HEK293 (cell line): ENCODE measurements around the gene ANTXR2.

Experiments used
- CTCF ChIA-PET: fragments of 350-600 bp; formaldehyde crosslinking; extraction: SDS; loops from one replicate; lab custom pipeline; 2021; ENCODE audit warnings: antibody characterized with exemption; lab: Yijun Ruan, JAX
- POLR2A ChIA-PET: fragments of 300-600 bp; formaldehyde crosslinking; extraction: SDS; loops from one replicate; lab custom pipeline; 2020; ENCODE audit warnings: antibody characterized with exemption, inconsistent platforms; lab: Yijun Ruan, JAX
- H3K27ac ChIP-seq: fragments of 200-500 bp; sonication (Bioruptor generic); 2 replicates; pipeline ENCODE4 v1.5.1; 2014; ENCODE audit warnings: low read depth, low read length, control low read depth, inconsistent platforms; ENCODE audit errors: extremely low read depth
- H3K36me3 ChIP-seq, 2 experiments: fragments of 200-500 bp in 1 of 2; sonication (Bioruptor generic) in 1 of 2; 1 replicate in 1 of 2; 2 replicates in 1 of 2; pipeline ENCODE4 v1.5.1; 2014 to 2017; ENCODE audit warnings: inconsistent platforms in 2 of 2, low read length in 2 of 2; ENCODE audit not compliant: control insufficient read depth in 2 of 2, insufficient read depth in 1 of 2
- H3K4me1 ChIP-seq: fragments of 200-500 bp; sonication (Bioruptor generic); 2 replicates; pipeline ENCODE4 v1.5.1; 2014; ENCODE audit warnings: mild to moderate bottlenecking, low read length, inconsistent platforms; ENCODE audit not compliant: control insufficient read depth, insufficient read depth
- H3K4me3 ChIP-seq: 2 replicates; pipeline ENCODE4 v1.5.1; 2011; ENCODE audit warnings: low read depth, mild to moderate bottlenecking, control low read depth, low read length, moderate library complexity
- H3K9me3 ChIP-seq: fragments of 200-500 bp; sonication (Bioruptor generic); 2 replicates; pipeline ENCODE4 v1.5.1; 2014; ENCODE audit warnings: low read depth, low read length, inconsistent platforms; ENCODE audit not compliant: control insufficient read depth, insufficient read depth
- KLF16 ChIP-seq: fragments of 450-650 bp; formaldehyde crosslinking; IDR thresholded peaks from 2 replicates; pipeline ENCODE4 v1.5.1; 2017; ENCODE audit warnings: missing biosample characterization, missing genetic modification characterization
- KLF9 ChIP-seq: fragments of 450-650 bp; formaldehyde crosslinking; IDR thresholded peaks from 2 replicates; pipeline ENCODE4 v1.5.1; 2016; ENCODE audit warnings: missing biosample characterization, missing genetic modification characterization, low read depth
- SCRT2 ChIP-seq: fragments of 450-650 bp; formaldehyde crosslinking; IDR thresholded peaks from 2 replicates; pipeline ENCODE4 v1.5.1; 2016; ENCODE audit warnings: missing biosample characterization, missing genetic modification characterization
- SETDB1 ChIP-seq: IDR thresholded peaks from one replicate; pipeline ENCODE4 v1.6.1; 2017; ENCODE audit warnings: mild to moderate bottlenecking, low read length, moderate library complexity, mixed read lengths; ENCODE audit not compliant: insufficient read length
- TRIM28 ChIP-seq: IDR thresholded peaks from 2 replicates; pipeline ENCODE4 v1.6.1; 2011; ENCODE audit warnings: low read length, control low read depth, borderline replicate concordance
- ZBTB48 ChIP-seq: fragments of 450-650 bp; formaldehyde crosslinking; IDR thresholded peaks from 2 replicates; pipeline ENCODE4 v1.5.1; 2016; ENCODE audit warnings: missing biosample characterization, missing genetic modification characterization
- ZNF133 ChIP-seq: fragments of 450-650 bp; formaldehyde crosslinking; IDR thresholded peaks from 2 replicates; pipeline ENCODE4 v1.5.1; 2016; ENCODE audit warnings: missing biosample characterization, missing genetic modification characterization
- ZNF157 ChIP-seq: fragments of 450-650 bp; formaldehyde crosslinking; IDR thresholded peaks from 2 replicates; pipeline ENCODE4 v1.5.1; 2016; ENCODE audit warnings: missing biosample characterization, missing genetic modification characterization
- ZNF239 ChIP-seq: fragments of 450-650 bp; formaldehyde crosslinking; IDR thresholded peaks from 2 replicates; pipeline ENCODE4 v1.5.1; 2016; ENCODE audit warnings: missing biosample characterization, missing genetic modification characterization
- ZNF350 ChIP-seq: fragments of 450-650 bp; formaldehyde crosslinking; IDR thresholded peaks from 2 replicates; pipeline ENCODE4 v1.5.0; 2017; ENCODE audit warnings: missing biosample characterization, mild to moderate bottlenecking, missing genetic modification characterization
- ZNF521 ChIP-seq: fragments of 450-650 bp; formaldehyde crosslinking; IDR thresholded peaks from 2 replicates; pipeline ENCODE4 v1.5.1; 2017; ENCODE audit warnings: missing biosample characterization, mild to moderate bottlenecking, missing genetic modification characterization
- ZNF529 ChIP-seq: fragments of 450-650 bp; formaldehyde crosslinking; IDR thresholded peaks from 2 replicates; pipeline ENCODE4 v1.5.1; 2017; ENCODE audit warnings: missing genetic modification characterization, missing biosample characterization; ENCODE audit not compliant: insufficient replicate concordance
- ZNF654 ChIP-seq: fragments of 450-650 bp; formaldehyde crosslinking; IDR thresholded peaks from 2 replicates; pipeline ENCODE4 v1.5.1; 2016; ENCODE audit warnings: low read depth, missing biosample characterization, missing genetic modification characterization
- ZNF776 ChIP-seq: fragments of 450-650 bp; formaldehyde crosslinking; IDR thresholded peaks from 2 replicates; pipeline ENCODE4 v1.5.0; 2017; ENCODE audit warnings: missing biosample characterization, missing genetic modification characterization, borderline replicate concordance
- TF ChIP-seq, protein P1 (sequence below): fragments of 450-650 bp; formaldehyde crosslinking; IDR thresholded peaks from 2 replicates; pipeline ENCODE4 v1.5.1; 2016; ENCODE audit warnings: missing biosample characterization, missing genetic modification characterization
- TF ChIP-seq, protein P2 (sequence below): fragments of 450-650 bp; formaldehyde crosslinking; conservative IDR thresholded peaks from 2 replicates; pipeline ENCODE4 v1.5.1; 2016; ENCODE audit warnings: low read depth, missing biosample characterization, missing genetic modification characterization

Gene ANTXR2

DNA sequence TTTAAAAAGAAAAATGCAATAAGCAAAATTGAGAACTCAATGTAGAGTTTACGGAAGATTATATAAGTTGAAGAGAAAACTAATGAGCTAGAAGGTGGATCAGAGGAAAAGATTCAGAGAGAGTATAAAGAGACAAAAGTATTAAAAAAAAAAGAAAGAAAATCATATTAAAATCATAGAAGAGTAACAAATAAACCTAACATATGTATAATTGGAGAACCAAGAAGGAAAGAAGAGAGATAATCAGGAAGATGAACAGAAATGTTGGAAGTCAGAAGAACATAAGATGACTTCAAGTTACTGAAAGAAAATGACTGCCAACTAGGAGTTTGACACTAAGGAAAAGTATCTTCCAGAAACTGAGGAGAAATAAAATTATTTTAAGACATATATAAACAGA lies 34.3 kb upstream of the ANTXR2 start:
- TF ChIP-seq ZNF776 (tag by site-specific recombination) = no peak
- TF ChIP-seq ZNF133 = peak; percentile 95
- TF ChIP-seq SETDB1 = peak; percentile 61
- no peaks in the 10 kb centered on the region for H3K36me3 ChIP-seq
- ChIA-PET POLR2A (no interaction called here), CTCF (no interaction called here)
- H3K4me1 ChIP-seq = no peaks in the 10 kb centered on the region
- no peak overlapping the region for H3K4me3 ChIP-seq
- no peak overlapping the region for H3K27ac ChIP-seq
- H3K9me3 ChIP-seq = no peaks in the 10 kb centered on the region

GRCh38 chr4:80104927-80105326 lies 31.9 kb upstream of the ANTXR2 start:
- H3K27ac ChIP-seq = no peak overlapping the region
- no peak for TF ChIP-seq KLF9 (tag by site-specific recombination)
- no peak for TF ChIP-seq ZNF521 (tag by site-specific recombination)
- no peak for TF ChIP-seq ZBTB48
- no peak for TF ChIP-seq SCRT2 (tag by site-specific recombination)
- no peak for TF ChIP-seq KLF16 (tag by site-specific recombination)
- no peak for TF ChIP-seq ZNF239
- no peak for TF ChIP-seq TRIM28
- CTCF ChIA-PET = interaction anchor here (0.6 kb wide), 1 partner anchor 1013 kb away, joined by 6 read pairs; no protein-coding TSS in a partner anchor
- H3K4me1 ChIP-seq = no peaks in the 10 kb centered on the region
- H3K9me3 ChIP-seq = no peaks in the 10 kb centered on the region
- no peaks in the 10 kb centered on the region for H3K36me3 ChIP-seq
- POLR2A ChIA-PET = no interaction called here
- H3K4me3 ChIP-seq = no peak overlapping the region

- Histone ChIP-seq H3K4me3 (no peak overlapping the region), H3K27ac (no peak overlapping the region), H3K9me3 (no peaks in the 10 kb centered on the region), H3K36me3 (no peaks in the 10 kb centered on the region), H3K4me1 (no peaks in the 10 kb centered on the region)
- TF ChIP-seq ZNF529 (tag by site-specific recombination) (no peak), ZNF239 (no peak), ZNF350 (tag by site-specific recombination) (no peak)
- TF ChIP-seq, protein P1, sequence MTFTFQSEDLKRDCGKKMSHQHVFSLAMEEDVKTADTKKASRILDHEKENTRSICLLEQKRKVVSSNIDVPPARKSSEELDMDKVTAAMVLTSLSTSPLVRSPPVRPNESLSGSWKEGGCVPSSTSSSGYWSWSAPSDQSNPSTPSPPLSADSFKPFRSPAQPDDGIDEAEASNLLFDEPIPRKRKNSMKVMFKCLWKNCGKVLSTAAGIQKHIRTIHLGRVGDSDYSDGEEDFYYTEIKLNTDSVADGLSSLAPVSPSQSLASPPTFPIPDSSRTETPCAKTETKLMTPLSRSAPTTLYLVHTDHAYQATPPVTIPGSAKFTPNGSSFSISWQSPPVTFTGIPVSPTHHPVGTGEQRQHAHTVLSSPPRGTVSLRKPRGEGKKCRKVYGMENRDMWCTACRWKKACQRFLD (tag by site-specific recombination) = no peak
- TF ChIP-seq, protein P2, sequence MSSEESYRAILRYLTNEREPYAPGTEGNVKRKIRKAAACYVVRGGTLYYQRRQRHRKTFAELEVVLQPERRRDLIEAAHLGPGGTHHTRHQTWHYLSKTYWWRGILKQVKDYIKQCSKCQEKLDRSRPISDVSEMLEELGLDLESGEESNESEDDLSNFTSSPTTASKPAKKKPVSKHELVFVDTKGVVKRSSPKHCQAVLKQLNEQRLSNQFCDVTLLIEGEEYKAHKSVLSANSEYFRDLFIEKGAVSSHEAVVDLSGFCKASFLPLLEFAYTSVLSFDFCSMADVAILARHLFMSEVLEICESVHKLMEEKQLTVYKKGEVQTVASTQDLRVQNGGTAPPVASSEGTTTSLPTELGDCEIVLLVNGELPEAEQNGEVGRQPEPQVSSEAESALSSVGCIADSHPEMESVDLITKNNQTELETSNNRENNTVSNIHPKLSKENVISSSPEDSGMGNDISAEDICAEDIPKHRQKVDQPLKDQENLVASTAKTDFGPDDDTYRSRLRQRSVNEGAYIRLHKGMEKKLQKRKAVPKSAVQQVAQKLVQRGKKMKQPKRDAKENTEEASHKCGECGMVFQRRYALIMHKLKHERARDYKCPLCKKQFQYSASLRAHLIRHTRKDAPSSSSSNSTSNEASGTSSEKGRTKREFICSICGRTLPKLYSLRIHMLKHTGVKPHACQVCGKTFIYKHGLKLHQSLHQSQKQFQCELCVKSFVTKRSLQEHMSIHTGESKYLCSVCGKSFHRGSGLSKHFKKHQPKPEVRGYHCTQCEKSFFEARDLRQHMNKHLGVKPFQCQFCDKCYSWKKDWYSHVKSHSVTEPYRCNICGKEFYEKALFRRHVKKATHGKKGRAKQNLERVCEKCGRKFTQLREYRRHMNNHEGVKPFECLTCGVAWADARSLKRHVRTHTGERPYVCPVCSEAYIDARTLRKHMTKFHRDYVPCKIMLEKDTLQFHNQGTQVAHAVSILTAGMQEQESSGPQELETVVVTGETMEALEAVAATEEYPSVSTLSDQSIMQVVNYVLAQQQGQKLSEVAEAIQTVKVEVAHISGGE (tag by site-specific recombination) = no peak
- ChIA-PET POLR2A (no interaction called here), CTCF (no interaction called here)
These were observed 30.6 kb upstream of the ANTXR2 start for GRCh38 chr4:80103629-80104028.

- TF ChIP-seq ZBTB48 = no peak
- no peak for TF ChIP-seq ZNF157
- no peak for TF ChIP-seq ZNF654 (tag by site-specific recombination)
- TF ChIP-seq, all 188 proteins: peak for 0
- no peak overlapping the region for H3K27ac ChIP-seq
- H3K4me3 ChIP-seq = no peak overlapping the region
- CTCF ChIA-PET = no interaction called here
- no peaks in the 10 kb centered on the region for H3K36me3 ChIP-seq
- POLR2A ChIA-PET = no interaction called here
- no peaks in the 10 kb centered on the region for H3K9me3 ChIP-seq
- H3K4me1 ChIP-seq = no peaks in the 10 kb centered on the region
These were observed 28.7 kb upstream of the ANTXR2 start for GRCh38 chr4:80101792-80102116.
